HepG2 (cell line): ENCODE measurements around the gene PLEKHA6. TPM values are rescaled to one million over a fixed set of nuclear protein-coding genes. Genes with fewer than 3 reads are reported as not detected.

Source experiments
- ARID3A ChIP-seq: IDR thresholded peaks from 2 replicates; pipeline ENCODE4 v1.6.1; 2012; ENCODE audit warnings: low read depth, low read length, improper control_type of control experiment
- CBX5 ChIP-seq: sonication (generic); formaldehyde crosslinking; IDR thresholded peaks from 2 replicates; pipeline ENCODE4 v1.4.0; 2020; ENCODE audit warnings: missing genetic modification reagents, borderline replicate concordance
- EED ChIP-seq: sonication (generic); formaldehyde crosslinking; IDR thresholded peaks from 2 replicates; pipeline ENCODE4 v1.5.0; 2020; ENCODE audit warnings: mild to moderate bottlenecking, missing genetic modification reagents
- ELF1 ChIP-seq: sonication (generic); formaldehyde crosslinking; IDR thresholded peaks from 2 replicates; pipeline ENCODE4 v1.4.0; 2020; ENCODE audit warnings: missing genetic modification reagents
- ETS1 ChIP-seq: sonication (generic); formaldehyde crosslinking; IDR thresholded peaks from 2 replicates; pipeline ENCODE4 v1.4.0; 2020; ENCODE audit warnings: missing genetic modification reagents
- EZH2 ChIP-seq: conservative IDR thresholded peaks from 2 replicates; pipeline ENCODE4 v1.6.1; 2012; ENCODE audit warnings: mild to moderate bottlenecking, low read depth, low read length, moderate library complexity
- HCFC1 ChIP-seq: fragments of 150-350 bp; IDR thresholded peaks from 2 replicates; pipeline ENCODE4 v1.6.1; 2014; ENCODE audit warnings: low read depth, low read length
- HMG20B ChIP-seq: conservative IDR thresholded peaks from 2 replicates; pipeline ENCODE4 v1.6.1; 2016; ENCODE audit warnings: missing genetic modification reagents, missing compliant biosample characterization
- NR3C1 ChIP-seq: sonication (generic); formaldehyde crosslinking; IDR thresholded peaks from 2 replicates; pipeline ENCODE4 v1.4.0; 2020; ENCODE audit warnings: missing genetic modification reagents
- PPARG ChIP-seq: conservative IDR thresholded peaks from 2 replicates; pipeline ENCODE4 v1.6.1; 2016; ENCODE audit warnings: missing biosample characterization, missing genetic modification reagents
- RCOR2 ChIP-seq: IDR thresholded peaks from 2 replicates; pipeline ENCODE4 v1.6.1; 2016; ENCODE audit warnings: missing biosample characterization, missing genetic modification reagents
- SATB2 ChIP-seq: sonication (generic); formaldehyde crosslinking; IDR thresholded peaks from 2 replicates; pipeline ENCODE4 v1.5.0; 2020; ENCODE audit warnings: missing genetic modification reagents
- ZNF264 ChIP-seq: sonication (generic); formaldehyde crosslinking; IDR thresholded peaks from 2 replicates; pipeline ENCODE4 v1.4.0; 2020; ENCODE audit warnings: missing genetic modification reagents
- ZNF331 ChIP-seq: sonication (generic); formaldehyde crosslinking; IDR thresholded peaks from 2 replicates; pipeline ENCODE4 v1.4.0; 2020; ENCODE audit warnings: missing genetic modification reagents
- ZNF687 ChIP-seq: sonication (generic); formaldehyde crosslinking; IDR thresholded peaks from 2 replicates; pipeline ENCODE4 v1.5.1; 2020; ENCODE audit warnings: mild to moderate bottlenecking, missing genetic modification reagents, moderate library complexity
- ZNF766 ChIP-seq: sonication (generic); formaldehyde crosslinking; IDR thresholded peaks from 2 replicates; pipeline ENCODE4 v1.5.0; 2020; ENCODE audit warnings: missing genetic modification reagents, borderline replicate concordance
- ZNF776 ChIP-seq: sonication (generic); formaldehyde crosslinking; IDR thresholded peaks from 2 replicates; pipeline ENCODE4 v1.4.0; 2020; ENCODE audit warnings: mild to moderate bottlenecking, missing genetic modification reagents
- ZNF800 ChIP-seq: sonication (generic); formaldehyde crosslinking; IDR thresholded peaks from 2 replicates; pipeline ENCODE4 v1.4.0; 2020; ENCODE audit warnings: missing genetic modification reagents
- ZSCAN25 ChIP-seq: sonication (generic); formaldehyde crosslinking; IDR thresholded peaks from 2 replicates; pipeline ENCODE4 v1.8.0; 2022; ENCODE audit warnings: mild to moderate bottlenecking, missing genetic modification reagents
- ZSCAN9 ChIP-seq: IDR thresholded peaks from 2 replicates; pipeline ENCODE4 v1.6.1; 2016; ENCODE audit warnings: borderline replicate concordance
- polyA plus RNA-seq, 8 experiments: library from polyadenylated mRNA; depleted of rRNA in 3 of 8; stranded (reverse) in 7 of 8; unstranded in 1 of 8; fragments of >200 nt; fragmentation: Illumina TruSeq in 4 of 8; extraction: Trizol in 4 of 8; gene quantifications; 2 replicates each; pipeline versions ENCODE4 v1.2.1 to v1.2.3, GENCODE V29; 2011 to 2016; ENCODE audit warnings: low read depth in 4 of 8, missing spikeins in 1 of 8, mixed read lengths in 1 of 8; ENCODE audit not compliant: insufficient read depth in 1 of 8
- total RNA-seq, 5 experiments: library from RNA; depleted of rRNA; stranded (reverse); fragments of >200 nt; fragmentation: Illumina TruSeq; extraction: Trizol; gene quantifications; 2 replicates each; pipeline ENCODE4 v1.2.3, GENCODE V29; 2016; ENCODE audit warnings: low read depth in 1 of 5
- TF ChIP-seq, protein P1 (sequence below): sonication (generic); formaldehyde crosslinking; IDR thresholded peaks from 2 replicates; pipeline ENCODE4 v1.5.0; 2020; ENCODE audit warnings: missing genetic modification reagents

PLEKHA6 gene
- total and polyA plus RNA-seq, 2 of the 13 experiments (the other 11 are each of a cell fraction or from before 2014, with no cell fraction given) = 5.3 to 11.4 TPM

DNA sequence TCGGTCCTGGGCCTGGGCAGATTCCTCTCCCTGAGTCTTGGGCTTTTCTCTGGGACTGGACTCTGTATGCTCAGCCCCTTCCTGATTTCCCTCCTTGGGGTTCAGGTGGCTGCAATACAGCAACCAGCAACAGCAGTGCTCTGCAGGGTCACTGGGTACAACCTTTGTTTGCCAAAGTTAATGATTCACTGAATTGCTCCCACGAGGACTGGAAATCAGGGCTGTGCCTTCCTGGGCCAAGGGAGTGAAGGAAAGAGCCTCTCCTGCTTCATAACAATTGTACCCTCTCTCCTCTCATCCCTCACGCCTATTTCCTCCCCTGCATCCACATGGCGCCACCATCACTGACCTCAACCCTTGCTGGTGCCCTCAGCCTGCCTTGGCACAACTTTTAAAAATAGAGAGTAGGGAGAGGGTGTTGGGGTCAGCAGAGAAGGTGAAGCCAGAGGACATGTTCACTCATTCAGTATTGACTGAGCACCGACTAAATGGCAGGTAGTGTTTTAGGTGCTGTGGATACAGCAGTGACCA lies 93.2 kb downstream of the PLEKHA6 start (continued):
- TF ChIP-seq ZSCAN25 (CRISPR knock-in tag) = peak; percentile 28; the same call in 1 of the 2 replicates
- TF ChIP-seq ZNF331 (CRISPR knock-in tag) = peak; percentile 83; the same call in 1 of the 2 replicates
- no peak for TF ChIP-seq ZNF264 (CRISPR knock-in tag)
- TF ChIP-seq, protein P1, sequence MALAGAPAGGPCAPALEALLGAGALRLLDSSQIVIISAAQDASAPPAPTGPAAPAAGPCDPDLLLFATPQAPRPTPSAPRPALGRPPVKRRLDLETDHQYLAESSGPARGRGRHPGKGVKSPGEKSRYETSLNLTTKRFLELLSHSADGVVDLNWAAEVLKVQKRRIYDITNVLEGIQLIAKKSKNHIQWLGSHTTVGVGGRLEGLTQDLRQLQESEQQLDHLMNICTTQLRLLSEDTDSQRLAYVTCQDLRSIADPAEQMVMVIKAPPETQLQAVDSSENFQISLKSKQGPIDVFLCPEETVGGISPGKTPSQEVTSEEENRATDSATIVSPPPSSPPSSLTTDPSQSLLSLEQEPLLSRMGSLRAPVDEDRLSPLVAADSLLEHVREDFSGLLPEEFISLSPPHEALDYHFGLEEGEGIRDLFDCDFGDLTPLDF = no peak
- no peak for TF ChIP-seq ETS1 (CRISPR knock-in tag)
- peak; percentile 46; the same call in 1 of the 2 replicates for TF ChIP-seq CBX5 (CRISPR knock-in tag)
- no peak for TF ChIP-seq ZNF800
- peak; percentile 68; the same call in 1 of the 2 replicates for TF ChIP-seq PPARG (CRISPR knock-in tag)
- no peak for TF ChIP-seq HCFC1
- TF ChIP-seq SATB2 = no peak
- peak; percentile 29; the same call in 1 of the 2 replicates for TF ChIP-seq RCOR2 (CRISPR knock-in tag)
- TF ChIP-seq ZNF687 (CRISPR knock-in tag) = peak; percentile 62
- no peak for TF ChIP-seq ZNF776 (CRISPR knock-in tag)
- no peak; the same call in 1 of the 2 replicates for TF ChIP-seq ZNF766
- no peak for TF ChIP-seq EZH2
- TF ChIP-seq EED = no peak
- TF ChIP-seq ELF1 (CRISPR knock-in tag) = peak; percentile 60; the same call in 1 of the 2 replicates
- peak; percentile 11; the same call in 1 of the 2 replicates for TF ChIP-seq ARID3A
- 0 out of 2 replicates have a peak, but pooled peaks have one; percentile 21 for TF ChIP-seq HMG20B (CRISPR knock-in tag)
- TF ChIP-seq ZSCAN9 (CRISPR knock-in tag) = no peak
- no peak for TF ChIP-seq NR3C1
